ENCODE data around the gene SENP1.

- no peak for TF ChIP-seq POLR2A (IDR thresholded peaks at IDR 0.05)
- no peak for TF ChIP-seq CTCF (IDR thresholded peaks at IDR 0.05)
- TF ChIP-seq POLR2AphosphoS5 (IDR thresholded peaks at IDR 0.05), result no peak
These were observed 60.6 kb downstream of the SENP1 start for GRCh38 chr12:48045061-48045846.

Measured in prostate gland (tissue), 2 donors.